ENCODE measurements around the gene SLC35F4.
"Not testable (repeated sequence)": the region's sequence is repeated elsewhere in the genome, so short reads cannot be mapped to it uniquely, and the experiment has no call there.

The SLC35F4 gene

GRCh38 chr14:57796556-57796955, 69.3 kb downstream of the SLC35F4 start:
- DNase-seq (ENCODE audit: low spot score): no peak

GRCh38 chr14:57785058-57785457, 80.8 kb downstream of the SLC35F4 start:
- DNase-seq (ENCODE audit: low spot score): no peak

- DNase-seq (ENCODE audit: low spot score): no peak
Observed at GRCh38 chr14:57771801-57772200, 94.1 kb downstream of the SLC35F4 start.

DNA sequence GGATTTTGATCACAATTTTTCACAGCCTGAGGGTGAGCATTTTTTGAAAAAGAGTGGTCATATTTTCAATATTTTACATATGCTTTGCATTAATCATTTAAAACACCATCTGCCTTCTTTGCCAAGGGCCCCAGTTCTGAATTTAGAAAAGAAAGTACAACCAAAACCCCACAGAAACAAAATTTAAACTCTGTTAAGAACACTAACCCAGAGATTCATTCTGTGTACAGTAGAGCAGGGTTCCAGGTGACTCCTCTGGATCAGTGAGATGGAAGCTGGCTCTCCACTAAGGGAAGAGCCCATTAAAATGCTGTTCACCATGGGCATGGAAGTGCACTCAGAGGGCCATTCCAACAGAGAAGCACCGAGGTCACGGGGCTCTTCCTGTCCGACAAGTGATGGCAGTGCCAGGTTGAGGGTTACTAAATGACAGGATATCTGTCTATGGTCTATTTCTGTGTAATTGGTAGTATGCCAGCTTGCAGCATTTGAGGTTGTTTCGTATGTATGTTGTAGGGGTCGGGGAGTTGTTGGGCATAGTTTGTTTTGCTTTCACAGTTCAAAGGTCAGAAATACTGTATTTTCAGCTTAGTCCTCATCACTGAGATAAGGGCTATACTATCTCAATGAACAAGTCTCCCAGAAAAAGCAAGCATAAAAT, 95.9 kb downstream of the SLC35F4 start:
- DNase-seq (ENCODE audit: low spot score): no peak

DNA sequence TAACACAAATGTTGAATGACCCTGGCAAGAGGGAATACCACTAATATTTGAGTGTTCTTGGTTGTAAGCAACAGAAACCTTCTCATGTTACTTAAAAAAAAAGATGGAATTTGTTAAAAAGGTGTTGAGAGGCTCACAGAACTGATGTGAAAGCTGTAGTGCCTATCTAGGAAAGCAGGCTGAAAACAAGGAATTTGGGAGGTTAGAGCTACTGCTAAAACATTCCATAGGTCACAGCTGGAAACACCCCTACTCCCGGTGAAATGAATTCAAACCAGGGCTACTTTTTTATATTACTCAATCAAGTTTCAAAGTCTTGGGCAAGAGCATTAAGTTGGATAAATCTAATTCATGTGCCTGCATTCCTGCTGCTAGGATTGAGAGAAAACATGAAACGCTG, 104.1 kb downstream of the SLC35F4 start:
- no peak for DNase-seq (ENCODE audit: low spot score)

DNA sequence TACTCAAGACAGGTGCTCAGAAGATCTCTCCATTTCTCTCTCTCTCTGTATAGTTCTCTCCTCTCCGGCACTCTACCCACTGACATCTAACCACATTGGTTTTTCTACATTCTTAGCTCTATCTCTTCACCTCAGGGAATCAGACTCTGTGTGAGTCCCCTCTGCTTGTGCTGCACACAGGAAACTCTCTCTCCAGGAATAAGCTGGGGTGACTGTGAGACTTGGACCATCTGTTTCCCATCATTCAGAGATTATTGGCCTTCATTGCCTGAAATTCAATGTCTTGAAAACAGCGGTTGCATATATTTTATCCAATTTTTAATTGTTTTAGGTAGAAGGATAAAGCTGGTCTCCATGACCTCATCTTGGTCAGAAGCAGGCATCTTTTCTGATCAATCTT, 105.0 kb downstream of the SLC35F4 start:
- no peak for DNase-seq (ENCODE audit: low spot score)

GRCh38 chr14:57755018-57755521, 110.8 kb downstream of the SLC35F4 start:
- DNase-seq (ENCODE audit: low spot score): no peak

GRCh38 chr14:57754527-57754926, 111.4 kb downstream of the SLC35F4 start:
- no peak for DNase-seq (ENCODE audit: low spot score)

DNA sequence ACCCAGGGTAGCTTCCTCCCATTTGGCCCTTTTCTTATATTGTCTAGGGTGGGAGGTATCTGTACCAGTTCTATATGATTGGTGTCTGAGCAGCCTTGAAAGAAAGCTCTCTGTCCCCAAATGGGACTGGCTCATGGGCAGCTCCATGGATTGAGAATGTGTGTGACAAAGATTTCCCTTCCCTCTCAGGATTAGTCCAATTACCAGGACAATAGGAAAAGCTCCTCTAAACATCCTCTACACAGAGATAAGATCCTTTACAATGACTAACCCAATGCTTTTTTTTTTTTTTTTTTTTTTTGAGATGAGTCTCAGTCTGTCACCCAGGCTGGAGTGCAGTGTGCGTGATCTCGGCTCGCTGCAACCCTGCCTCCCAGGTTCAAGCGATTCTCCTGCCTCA, 112.1 kb downstream of the SLC35F4 start:
- no peak for DNase-seq (ENCODE audit: low spot score)

DNA sequence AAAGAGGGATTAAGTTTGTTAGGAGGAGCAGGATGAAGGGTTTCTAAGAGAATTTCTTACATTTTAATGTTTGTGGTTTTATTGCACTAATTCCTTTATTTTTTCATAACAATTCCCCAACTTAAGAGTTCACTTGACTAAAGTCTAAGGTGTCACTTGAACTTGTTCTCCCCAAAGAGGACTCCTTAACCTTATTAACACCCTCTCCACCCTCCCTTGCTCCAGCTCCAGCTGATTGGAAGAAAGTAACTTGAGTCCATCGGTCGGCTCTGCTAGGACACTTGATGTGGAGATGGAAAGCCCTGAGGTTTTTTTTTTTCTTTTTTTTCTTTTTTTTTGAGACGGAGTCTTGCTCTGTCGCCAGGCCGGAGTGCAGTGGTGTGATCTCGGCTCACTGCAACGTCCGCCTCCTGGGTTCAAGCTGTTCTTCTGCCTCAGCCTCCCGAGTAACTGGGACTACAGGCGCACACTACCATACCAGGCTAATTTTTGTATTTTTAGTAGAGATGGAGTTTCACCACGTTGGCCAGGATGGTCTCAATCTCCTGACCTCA, 113.7 kb downstream of the SLC35F4 start:
- not testable (repeated sequence) for DNase-seq (ENCODE audit: low spot score)

- DNase-seq (ENCODE audit: low spot score): no peak
Observed at GRCh38 chr14:57751400-57751799, 114.5 kb downstream of the SLC35F4 start.

DNA sequence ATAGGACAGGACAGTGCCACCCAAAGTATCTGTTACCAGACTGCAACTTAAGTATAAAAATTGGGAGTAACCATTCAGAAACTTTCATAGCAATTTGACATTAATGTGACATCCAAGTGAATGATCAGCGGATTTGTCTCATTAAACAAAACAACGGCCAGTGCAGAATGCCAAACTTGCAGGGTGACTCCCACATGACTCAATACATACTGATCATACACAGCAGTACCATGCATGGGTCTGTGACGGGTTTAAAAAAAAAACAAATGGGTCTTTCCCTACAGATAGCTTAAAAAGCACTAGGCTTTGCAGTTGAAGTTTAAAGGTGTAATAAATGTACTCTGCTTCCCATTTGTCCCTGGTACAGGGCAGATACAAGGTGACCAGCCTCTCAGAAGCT, 116.6 kb downstream of the SLC35F4 start:
- no peak for DNase-seq (ENCODE audit: low spot score)

- DNase-seq (ENCODE audit: low spot score): no peak
Observed at GRCh38 chr14:57748279-57748678, 117.6 kb downstream of the SLC35F4 start.

GRCh38 chr14:57747036-57747435, 118.9 kb downstream of the SLC35F4 start:
- DNase-seq (ENCODE audit: low spot score): no peak

GRCh38 chr14:57746563-57746962, 119.3 kb downstream of the SLC35F4 start:
- DNase-seq (ENCODE audit: low spot score): no peak

DNA sequence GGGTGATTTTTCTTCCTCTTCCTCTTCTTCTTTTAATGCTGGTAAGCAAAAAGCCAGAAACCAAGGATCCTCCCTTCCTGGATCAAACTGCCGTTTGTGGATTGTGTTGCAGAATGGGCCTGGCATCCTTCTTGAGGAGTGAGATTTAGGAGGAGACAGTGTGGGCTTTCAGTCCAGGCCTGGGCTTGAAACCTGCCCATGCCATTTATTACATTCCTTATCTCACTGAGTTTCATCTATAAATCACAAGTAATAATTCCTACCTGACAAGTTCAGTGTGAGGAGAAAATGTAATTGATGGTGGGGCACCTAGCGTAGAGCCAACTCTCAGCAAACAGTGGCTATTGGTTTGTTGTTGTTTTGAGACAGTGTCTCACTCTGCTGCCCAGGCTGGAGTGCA, 126.4 kb downstream of the SLC35F4 start:
- no peak for DNase-seq (ENCODE audit: low spot score)

DNA sequence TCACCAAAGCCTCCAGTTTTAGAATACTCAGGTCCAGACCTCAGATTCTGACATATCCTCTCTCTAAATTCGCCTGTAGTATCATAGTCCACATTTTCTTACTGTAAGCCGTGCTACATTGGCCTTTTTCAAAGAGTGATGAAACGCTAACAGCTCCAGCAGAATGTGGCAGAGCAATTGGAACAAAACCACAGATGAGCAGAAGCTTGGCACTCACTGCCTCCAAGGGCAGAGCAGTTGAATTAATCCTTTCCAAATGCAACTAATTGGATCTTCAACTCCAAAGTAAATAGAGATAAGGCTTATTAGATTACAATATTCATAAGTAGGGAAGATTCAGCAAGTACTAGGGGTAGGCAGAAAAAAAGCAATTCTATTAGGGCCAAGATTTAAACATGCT, 128.3 kb downstream of the SLC35F4 start:
- no peak for DNase-seq (ENCODE audit: low spot score)

GRCh38 chr14:57736391-57736790, 129.5 kb downstream of the SLC35F4 start:
- no peak for DNase-seq (ENCODE audit: low spot score)

- DNase-seq (ENCODE audit: low spot score): no peak
Observed at GRCh38 chr14:57735276-57735675, 130.6 kb downstream of the SLC35F4 start.

DNA sequence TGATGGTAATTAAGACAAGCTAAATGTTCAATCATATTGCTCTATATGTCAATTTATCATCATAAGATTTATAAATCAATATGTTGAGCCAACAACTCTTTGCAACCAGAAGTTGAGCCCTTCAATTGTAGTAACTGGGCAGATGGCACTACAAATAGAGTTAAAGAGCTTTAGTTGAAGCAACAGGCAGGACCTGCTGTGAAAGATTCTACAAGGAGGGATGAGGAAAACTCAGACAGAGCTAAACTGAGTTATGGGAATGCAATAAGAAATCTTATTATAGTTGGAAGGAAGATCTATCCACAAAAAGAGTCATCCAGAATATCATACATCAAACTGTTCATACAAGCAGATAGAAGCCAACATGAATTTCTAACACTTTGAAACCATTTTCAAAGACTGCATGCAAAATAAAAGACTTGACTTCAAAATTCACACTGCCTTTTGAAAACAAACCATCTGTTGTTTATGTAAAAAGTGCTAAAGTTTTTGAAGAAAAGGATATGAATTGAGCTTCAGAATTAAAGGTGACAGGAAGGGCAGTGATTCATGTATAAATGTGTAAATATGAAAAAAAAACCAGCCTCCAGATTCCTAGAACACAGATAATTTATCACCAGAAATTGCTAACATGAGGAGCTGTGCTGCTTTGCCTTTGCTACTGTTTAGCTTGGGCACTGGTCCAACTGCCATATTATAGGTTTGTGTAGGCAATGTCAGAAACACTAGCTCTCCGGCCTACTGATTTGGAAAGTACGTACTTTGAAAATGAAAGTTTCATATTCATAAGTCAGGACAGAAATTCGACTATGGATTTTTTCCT, 133.2 kb downstream of the SLC35F4 start:
- peak; percentile 48 for DNase-seq (ENCODE audit: low spot score)

- DNase-seq (ENCODE audit: low spot score): no peak
Observed at GRCh38 chr14:57729208-57730187, 136.4 kb downstream of the SLC35F4 start.
